ENCODE data around the gene EFL1. TPM values are rescaled to one million over a fixed set of nuclear protein-coding genes. Genes with fewer than 3 reads are reported as not detected.

Gene EFL1
- total RNA-seq, 2 experiments from 2014 or later: 7.1 to 7.8 TPM

DNA sequence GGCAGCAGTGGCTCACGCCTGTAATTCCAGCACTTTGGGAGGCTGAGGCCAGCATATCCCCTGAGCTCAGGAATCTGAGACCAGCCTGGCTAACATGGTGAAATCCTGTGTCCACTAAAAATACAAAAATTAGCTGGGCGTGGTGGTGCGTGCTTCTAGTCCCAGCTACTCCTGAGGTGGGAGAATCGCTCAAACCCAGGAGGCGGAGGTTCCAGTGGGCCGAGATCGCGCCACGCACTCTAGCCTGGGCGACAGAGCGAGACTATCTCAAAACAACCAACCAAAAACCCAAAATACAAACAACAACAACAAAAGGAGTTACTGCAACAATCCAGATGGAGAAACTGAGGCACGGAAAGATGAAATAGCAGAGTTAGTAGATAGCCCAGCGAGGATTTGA, 35.5 kb upstream of the EFL1 start:
- no peaks in the 10 kb centered on the region for H3K27me3 ChIP-seq (ENCODE audit: control insufficient read depth in 1 of 2, insufficient read depth in 2 of 2, low read length in 2 of 2)
- ATAC-seq (ENCODE audit: poor library complexity): no peak
- CTCF ChIA-PET: no interaction called here
- Mint-ChIP-seq H3K27ac (peak overlapping the region; percentile 69), H3K4me1 (ENCODE audit: low read depth) (peaks cover 27% of the 10 kb centered on the region), H3K4me3 (peak overlapping the region; percentile 27), H3K27me3 (no peaks in the 10 kb centered on the region), H3K9me3 (no peaks in the 10 kb centered on the region), H3K36me3 (ENCODE audit: low read depth) (no peaks in the 10 kb centered on the region)
- intact Hi-C loops (cut with DNase I, micrococcal nuclease): no loop called here
- H3K27ac ChIP-seq (ENCODE audit: low read depth in 1 of 2, low read length in 2 of 2): no peak overlapping the region
- H3K4me3 ChIP-seq (ENCODE audit: low read length): peak overlapping the region; percentile 31
- no peak for DNase-seq
- POLR2A ChIA-PET: interaction anchor here (1.1 to 1.7 kb wide), 2 partner anchors 12 to 36 kb away, joined by 4 to 10 read pairs; partner anchors contain the start of genes EFL1 and SAXO2
- H3K4me1 ChIP-seq (ENCODE audit: insufficient read depth, low read length): peaks cover 20% of the 10 kb centered on the region
- H3K36me3 ChIP-seq (ENCODE audit: insufficient read depth, low read length): no peaks in the 10 kb centered on the region
- no peaks in the 10 kb centered on the region for H3K9me3 ChIP-seq (ENCODE audit: control insufficient read depth in 1 of 2, insufficient read depth in 1 of 2, low read length in 2 of 2)
- TF ChIP-seq, protein P1, sequence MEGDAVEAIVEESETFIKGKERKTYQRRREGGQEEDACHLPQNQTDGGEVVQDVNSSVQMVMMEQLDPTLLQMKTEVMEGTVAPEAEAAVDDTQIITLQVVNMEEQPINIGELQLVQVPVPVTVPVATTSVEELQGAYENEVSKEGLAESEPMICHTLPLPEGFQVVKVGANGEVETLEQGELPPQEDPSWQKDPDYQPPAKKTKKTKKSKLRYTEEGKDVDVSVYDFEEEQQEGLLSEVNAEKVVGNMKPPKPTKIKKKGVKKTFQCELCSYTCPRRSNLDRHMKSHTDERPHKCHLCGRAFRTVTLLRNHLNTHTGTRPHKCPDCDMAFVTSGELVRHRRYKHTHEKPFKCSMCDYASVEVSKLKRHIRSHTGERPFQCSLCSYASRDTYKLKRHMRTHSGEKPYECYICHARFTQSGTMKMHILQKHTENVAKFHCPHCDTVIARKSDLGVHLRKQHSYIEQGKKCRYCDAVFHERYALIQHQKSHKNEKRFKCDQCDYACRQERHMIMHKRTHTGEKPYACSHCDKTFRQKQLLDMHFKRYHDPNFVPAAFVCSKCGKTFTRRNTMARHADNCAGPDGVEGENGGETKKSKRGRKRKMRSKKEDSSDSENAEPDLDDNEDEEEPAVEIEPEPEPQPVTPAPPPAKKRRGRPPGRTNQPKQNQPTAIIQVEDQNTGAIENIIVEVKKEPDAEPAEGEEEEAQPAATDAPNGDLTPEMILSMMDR (IDR thresholded peaks at IDR 0.05): no peak

DNA sequence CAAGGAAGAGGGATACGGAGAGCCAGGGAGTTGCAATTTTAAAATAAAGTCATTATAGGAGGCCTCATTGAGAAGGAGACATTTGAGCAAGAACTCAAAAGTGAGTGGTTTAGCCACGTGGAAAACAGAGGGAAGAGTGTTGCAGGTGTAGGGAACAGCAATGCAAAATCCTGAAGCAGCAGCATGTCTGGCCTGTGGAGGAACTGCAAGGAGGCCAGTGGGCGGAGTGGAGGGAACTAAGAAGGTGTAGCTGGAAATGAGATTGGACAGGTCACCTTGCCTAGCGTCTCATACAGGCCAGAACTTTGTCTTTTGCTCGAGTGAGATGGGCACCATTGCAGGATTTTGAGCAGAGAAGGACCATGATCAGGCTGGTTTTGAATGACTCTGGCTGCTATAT, 35.0 kb upstream of the EFL1 start:
- H3K9me3 ChIP-seq (ENCODE audit: control insufficient read depth in 1 of 2, insufficient read depth in 1 of 2, low read length in 2 of 2): no peaks in the 10 kb centered on the region
- H3K27me3 ChIP-seq (ENCODE audit: control insufficient read depth in 1 of 2, insufficient read depth in 2 of 2, low read length in 2 of 2): no peaks in the 10 kb centered on the region
- DNase-seq: no peak
- no peaks in the 10 kb centered on the region for H3K36me3 ChIP-seq (ENCODE audit: insufficient read depth, low read length)
- H3K27ac ChIP-seq (ENCODE audit: low read depth in 1 of 2, low read length in 2 of 2): no peak overlapping the region
- CTCF ChIA-PET: no interaction called here
- intact Hi-C loops (cut with DNase I, micrococcal nuclease): no loop called here
- ATAC-seq (ENCODE audit: poor library complexity): no peak
- H3K27me3 Mint-ChIP-seq: no peaks in the 10 kb centered on the region
- H3K4me1 Mint-ChIP-seq (ENCODE audit: low read depth): peaks cover 27% of the 10 kb centered on the region
- TF ChIP-seq, protein P1 (IDR thresholded peaks at IDR 0.05): no peak
- no peak overlapping the region for H3K4me3 ChIP-seq (ENCODE audit: low read length)
- POLR2A ChIA-PET: no interaction called here
- H3K4me1 ChIP-seq (ENCODE audit: insufficient read depth, low read length): peaks cover 20% of the 10 kb centered on the region
- H3K36me3 Mint-ChIP-seq (ENCODE audit: low read depth): no peaks in the 10 kb centered on the region
- no peak overlapping the region for H3K4me3 Mint-ChIP-seq
- no peaks in the 10 kb centered on the region for H3K9me3 Mint-ChIP-seq
- H3K27ac Mint-ChIP-seq: peak overlapping the region; percentile 69

DNA sequence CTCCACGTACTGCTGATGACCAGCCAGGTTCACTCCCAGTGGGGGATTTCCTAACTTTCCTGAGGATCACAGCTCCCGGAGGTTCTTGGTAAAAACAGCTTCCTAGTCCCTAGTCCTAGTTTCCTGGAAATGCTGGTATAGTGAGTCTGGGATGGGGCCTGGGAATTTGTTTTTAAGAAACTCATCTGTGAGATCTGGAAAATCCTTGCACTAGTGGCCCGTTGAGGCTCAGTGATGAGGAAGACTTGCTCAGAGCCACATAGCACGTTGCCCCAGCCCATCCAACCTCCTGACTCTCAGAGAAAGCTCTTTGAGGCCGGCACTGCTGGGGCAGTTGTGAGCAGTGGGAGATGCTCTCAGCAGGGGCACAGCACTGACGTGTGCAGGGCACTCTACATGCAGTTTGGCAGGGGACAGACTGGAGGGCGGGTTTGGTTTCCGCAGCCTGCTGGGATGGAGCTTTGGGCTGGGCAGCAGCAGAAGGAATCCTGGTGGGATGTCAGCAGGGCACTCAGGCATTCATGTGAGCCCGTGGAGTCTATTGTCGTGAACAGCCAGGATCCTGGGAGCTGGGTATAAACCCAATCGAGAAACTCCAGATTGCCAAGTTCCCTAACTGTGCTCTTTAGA, 31.6 kb upstream of the EFL1 start:
- TF ChIP-seq, protein P1 (IDR thresholded peaks at IDR 0.05): no peak
- Histone ChIP-seq H3K9me3 (ENCODE audit: control insufficient read depth in 1 of 2, insufficient read depth in 1 of 2, low read length in 2 of 2) (no peaks in the 10 kb centered on the region), H3K27ac (ENCODE audit: low read depth in 1 of 2, low read length in 2 of 2) (no peak overlapping the region), H3K36me3 (ENCODE audit: insufficient read depth, low read length) (no peaks in the 10 kb centered on the region), H3K4me1 (ENCODE audit: insufficient read depth, low read length) (peaks cover 16% of the 10 kb centered on the region), H3K4me3 (ENCODE audit: low read length) (no peak overlapping the region), H3K27me3 (ENCODE audit: control insufficient read depth in 1 of 2, insufficient read depth in 2 of 2, low read length in 2 of 2) (no peaks in the 10 kb centered on the region)
- intact Hi-C loops (cut with DNase I, micrococcal nuclease): no loop called here
- POLR2A ChIA-PET: no interaction called here
- H3K4me3 Mint-ChIP-seq: no peak overlapping the region
- CTCF ChIA-PET: no interaction called here
- peaks cover 6% of the 10 kb centered on the region for H3K9me3 Mint-ChIP-seq
- DNase-seq: no peak
- no peaks in the 10 kb centered on the region for H3K36me3 Mint-ChIP-seq (ENCODE audit: low read depth)
- H3K27me3 Mint-ChIP-seq: no peaks in the 10 kb centered on the region
- H3K4me1 Mint-ChIP-seq (ENCODE audit: low read depth): peaks cover 28% of the 10 kb centered on the region
- no peak for ATAC-seq (ENCODE audit: poor library complexity)
- H3K27ac Mint-ChIP-seq: no peak overlapping the region
